Right forelimb (tissue), 1 donor: ENCODE measurements around the gene CHMP6.

Experiments
- DNase-seq: peaks from one replicate; pipeline ENCODE4 v3.0.0-alpha.2; 2018

The CHMP6 gene

DNA sequence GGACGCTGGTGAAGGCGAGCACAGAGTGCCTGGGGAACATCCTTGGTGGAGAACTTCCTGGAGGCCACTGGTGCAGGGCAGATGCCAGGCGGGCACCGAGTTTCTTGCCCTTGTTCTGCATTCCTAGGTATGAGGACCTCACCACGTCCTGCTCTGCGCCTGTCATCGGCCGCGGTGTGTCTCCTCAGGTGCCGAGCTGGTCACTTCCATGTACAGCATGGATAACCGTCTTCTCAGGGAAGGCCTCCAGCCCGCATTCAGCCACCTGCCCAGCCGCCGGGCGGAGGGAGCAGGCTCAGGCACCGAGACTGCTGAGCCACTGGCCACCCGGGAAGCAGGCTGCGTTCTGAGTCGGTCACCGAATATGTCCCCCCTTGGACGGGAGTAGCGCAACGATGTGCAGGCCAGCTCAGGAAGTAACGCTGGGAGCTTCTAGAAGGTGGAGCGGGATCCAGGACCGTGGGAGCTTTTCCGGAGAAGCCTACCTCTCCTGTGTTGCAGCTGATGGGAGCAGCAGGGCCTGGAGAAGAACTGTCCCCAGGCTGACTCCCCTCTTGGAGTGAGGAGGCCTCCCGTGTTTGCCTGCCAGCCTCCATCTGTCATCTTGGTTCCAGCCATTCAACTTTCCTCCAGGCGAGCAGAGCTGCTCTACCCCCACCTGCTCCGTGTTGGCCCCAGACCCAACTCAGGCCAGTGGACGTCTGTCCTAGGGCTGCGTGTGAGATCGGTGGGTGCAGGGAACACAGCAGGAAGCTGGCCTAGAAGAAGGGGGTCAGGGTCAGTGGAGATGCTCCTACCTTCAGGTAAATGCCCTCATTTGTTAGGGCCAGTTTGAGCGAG, 41.2 kb downstream of the CHMP6 start:
- DNase-seq = no peak

DNA sequence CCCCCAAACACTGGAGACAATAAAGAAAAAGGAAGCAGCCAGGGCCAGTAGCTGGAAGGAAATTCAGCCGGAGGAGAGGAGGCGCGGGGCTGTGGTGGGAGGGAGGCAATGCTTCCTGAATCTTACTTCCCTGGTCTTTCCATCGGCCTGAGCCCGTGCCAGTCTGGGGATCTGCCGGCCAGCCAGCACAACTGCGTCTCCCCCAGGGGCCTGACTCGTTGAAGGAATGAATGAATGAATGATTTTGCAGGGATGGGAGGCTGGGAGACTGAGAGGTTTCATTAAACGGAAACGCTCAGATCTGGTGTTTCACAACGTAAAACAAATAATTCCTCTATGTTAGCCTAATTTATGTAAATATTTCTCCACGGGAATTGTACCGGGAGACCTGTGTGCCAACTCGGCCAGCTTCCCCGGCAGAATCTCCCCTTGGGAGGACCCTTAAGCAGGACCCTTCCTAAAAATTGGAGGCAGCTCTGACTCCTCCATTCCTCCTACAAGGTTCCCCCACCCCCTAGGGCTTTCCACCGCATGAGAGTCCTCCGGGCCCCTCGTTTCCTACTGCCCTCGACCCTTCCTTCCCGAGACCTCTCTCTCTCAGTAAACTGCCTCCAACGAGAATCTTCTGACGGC, 42.0 kb downstream of the CHMP6 start:
- DNase-seq = no peak

DNA sequence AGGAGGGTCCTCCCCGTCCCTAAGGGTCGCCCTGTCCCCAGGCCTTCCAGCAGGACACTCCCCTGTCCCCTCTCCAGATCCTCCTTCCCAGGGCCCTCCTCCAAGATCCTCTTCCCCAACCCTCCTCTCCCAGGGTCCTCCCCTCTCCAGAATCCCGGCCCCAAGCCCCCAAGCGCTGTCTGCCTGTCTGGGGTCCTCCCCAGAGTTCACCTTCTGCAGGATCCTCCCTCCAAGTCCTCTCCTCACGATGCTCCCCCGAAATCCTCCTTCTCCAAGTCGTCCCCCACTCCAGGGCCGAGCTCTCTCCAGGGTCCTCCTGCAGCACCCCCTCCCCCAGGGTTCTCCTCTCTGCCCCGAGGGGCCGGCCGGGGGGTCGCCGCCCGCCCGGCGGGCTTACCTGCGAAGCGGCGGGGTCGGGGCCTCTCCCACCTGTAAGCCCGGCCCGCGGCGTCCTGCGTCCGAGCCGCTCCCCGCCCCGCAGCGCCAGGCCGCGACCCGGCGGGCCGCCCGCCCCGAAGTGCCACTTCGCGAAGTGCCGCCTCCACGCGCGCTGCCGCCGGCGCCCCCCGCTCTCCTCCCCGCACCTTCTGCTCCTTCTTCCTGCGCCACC, 42.6 kb downstream of the CHMP6 start:
- no peak for DNase-seq

DNA sequence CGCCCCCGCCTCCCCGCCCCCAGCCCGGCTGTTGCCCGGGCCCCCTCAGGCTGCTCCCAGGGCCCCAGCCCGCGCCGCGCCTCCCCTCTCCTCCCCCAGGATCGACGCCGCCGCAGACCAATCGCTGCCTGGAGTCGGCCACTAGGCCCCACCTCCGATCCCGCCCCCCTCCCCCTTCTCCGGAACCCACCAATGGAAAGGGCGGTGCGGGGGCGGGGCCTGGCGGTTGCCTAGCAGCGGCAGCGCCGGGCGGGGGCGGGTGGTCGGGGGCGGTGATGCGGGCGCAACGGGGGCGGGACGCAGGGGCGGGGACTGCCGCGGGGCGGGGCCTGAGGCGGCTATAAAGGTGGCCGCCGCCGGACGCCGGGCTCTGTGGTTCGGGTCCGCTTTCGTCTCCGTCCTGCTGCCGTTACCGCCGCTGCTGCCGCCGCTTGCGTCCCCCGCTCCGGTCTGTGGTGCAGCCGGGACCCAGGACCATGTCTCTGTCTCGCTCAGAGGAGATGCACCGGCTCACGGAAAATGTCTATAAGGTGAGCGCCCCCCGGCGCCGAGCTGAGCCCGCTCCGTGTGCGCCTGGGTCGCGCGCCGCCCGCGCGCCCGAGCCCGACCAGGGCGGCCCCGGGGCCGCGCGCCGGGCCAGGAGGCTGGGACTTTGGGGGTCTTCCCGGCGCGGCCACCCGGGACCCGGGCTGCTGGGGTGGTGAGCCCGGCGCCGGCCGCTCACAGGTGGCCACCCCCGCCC, 43.3 kb downstream of the CHMP6 start, which contains the start of gene BAIAP2:
Gene BAIAP2 (plus strand): TSS at position 373 of the 742 bp plus-strand sequence. CDS start 104 bp downstream, at position 477.
- peak; percentile 100 for DNase-seq

DNA sequence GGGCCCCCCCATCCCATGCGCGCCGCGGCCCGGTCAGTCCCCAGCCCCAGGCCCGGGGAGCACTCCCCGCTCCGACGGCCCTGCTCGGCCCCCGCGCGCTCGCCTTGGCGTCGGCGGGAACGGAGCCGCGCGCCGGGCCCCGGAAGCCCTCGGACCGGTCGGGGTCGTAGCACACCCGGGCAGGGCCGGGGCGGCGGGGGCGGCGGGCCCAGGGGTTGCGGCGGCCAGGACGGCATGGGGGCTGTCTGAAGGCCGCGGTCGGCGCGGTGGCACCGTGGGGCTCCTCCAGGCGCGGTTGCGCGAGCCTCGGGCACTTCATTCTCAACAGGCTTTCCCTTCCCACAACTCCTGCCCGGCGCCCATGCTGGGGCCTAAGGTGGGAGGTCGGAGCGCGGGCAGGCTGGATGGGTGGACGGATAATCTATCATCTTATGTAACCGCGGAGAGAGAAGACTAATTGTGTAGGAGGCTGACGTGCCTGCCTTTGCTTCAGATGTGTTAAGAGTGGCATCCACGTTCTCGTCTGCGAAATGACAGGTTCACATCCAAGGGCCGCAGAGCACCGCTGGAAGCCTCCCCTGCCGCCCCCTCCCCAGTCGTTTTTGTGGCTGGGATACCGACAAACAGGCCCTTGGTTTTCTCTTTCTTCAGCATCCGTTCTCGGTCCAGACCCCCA, 44.0 kb downstream of the CHMP6 start:
- DNase-seq = peak; percentile 64

DNA sequence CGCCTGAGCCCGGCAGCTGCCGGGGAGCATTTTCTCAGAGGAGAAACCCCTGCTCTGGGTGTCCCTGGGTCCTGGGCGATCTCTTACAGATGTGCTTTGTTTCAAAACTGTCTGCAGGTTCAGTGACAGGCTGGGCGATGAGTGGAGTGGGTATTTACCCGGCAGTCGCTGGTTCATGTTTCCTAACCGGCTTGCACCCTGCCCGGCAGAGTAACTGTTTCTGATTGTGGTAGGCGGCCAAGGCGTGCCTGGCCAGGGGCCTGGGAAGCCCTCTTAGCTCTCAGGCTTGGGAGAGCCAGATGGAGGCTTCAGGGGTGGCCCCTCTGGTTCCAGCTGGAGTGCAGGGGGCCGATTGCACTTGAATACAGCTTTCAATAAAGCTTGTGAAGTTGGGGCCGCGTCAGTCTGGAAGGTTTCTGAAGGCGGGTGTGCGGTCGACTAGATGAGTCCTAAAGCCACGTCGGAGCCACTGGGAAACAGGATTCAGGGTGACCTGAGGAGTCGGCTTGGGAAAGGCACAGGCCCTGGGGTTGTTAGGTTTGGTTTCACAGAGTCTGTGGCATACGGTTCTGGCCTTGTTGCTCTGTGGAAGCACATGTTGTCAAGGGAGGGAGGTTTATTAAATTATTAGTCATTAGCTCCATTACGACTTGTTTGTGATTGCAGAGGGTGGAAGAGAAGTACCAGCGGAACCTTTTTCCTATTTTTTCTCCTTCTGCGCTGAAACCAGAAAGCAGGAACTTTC, 44.7 kb downstream of the CHMP6 start:
- peak; percentile 66 for DNase-seq

DNA sequence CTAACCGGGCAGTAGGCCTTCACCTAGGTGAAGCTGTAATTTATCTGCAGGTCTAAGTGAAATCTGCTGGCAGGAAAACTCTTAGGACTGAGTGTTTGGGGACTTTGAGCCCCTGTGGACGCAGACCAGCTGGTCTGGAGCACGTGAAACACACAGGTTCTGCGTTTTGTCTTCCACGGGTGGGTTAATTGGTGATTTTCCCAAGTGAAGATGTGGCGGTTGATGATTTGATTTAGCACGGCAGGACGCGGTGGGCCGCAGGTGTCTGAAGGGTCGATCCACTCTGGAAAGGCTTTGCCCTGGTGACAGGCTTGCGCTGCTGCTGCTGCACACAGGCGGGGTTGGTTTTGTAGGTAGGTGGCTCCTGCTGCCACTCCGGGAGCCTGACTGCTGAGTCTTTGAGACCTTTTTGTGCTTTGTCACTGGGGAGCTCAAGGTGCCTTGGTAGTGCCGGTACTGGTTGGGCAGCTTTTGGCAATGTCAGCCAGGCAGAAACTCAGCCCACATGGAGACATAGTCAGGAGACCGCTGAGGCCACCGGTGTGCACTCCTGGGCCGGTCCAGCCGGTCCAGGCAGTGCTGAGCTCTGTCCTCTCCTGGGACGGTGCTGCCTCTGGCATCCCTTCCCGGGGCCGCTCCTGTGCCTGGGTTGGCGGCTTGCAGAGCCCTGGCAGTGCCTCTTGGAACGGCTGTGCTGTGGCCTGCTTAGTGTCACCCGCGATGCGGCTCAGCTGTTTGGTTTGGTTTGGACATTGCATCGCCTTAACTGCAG, 45.6 kb downstream of the CHMP6 start:
- no peak for DNase-seq

DNA sequence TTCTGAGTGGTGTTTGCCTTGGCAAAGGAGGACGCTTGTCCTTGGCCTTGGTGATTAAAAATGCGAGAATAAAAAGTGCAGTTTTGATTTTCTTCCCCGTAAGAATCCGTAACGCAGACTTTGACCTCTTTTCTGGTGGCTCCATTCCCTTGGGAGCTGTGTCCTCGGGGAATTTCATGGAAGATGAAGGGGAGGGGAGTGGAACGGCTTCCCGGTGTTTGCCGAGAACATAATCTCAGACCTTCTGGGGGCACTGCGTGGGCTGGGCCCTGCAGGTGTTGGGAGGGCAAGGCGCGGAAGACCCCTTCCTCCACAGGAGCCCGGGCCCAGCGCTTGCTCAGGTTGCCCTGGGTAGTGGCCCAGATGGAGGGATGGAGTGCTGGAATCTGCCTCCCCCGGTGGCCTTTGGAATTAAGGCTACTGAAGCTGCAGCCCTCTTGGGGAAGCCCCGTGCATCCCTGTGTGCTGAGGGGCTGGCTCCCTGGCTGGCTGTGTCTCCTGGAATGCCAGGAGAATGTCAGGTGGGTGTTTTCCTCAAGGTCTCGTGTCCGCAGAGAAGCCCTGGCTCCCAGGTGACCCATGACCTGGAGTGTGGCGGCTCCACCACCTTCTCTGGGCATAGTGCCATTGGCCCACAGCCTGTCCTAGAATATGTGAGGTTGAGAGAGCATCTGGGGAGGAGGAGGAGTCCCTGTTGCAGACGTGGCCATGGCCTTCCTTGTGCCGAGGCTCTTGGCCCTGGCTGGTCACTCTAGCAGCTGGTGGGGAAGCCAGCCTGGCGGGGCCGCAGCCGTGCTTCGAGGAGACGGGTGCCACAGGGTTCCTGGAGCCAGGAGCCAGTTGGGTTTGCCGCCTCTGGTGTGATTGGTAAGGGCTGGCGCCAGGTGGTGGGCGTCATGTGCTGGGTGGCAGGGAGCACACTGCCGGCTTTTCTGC, 46.4 kb downstream of the CHMP6 start:
- no peak for DNase-seq

DNA sequence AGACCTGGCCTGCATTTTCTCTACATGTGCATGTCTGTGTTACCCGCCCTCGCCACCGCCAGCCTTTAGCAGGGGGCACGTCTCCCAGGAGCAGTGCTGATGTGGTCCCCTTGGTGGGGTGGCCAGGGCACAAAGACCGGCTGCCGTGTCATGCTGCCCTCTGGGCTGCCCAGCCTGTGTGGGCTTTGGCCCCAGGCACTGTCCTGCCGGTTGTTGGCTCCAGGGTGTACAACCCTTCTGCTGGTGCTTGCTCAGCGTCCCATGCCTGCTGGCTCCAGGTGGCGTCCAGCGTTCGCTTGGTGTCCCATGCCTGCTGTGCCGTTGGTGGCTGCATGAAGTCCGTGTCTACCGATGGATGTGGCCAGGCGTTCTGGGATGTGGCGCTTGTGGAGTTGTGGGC, 47.5 kb downstream of the CHMP6 start:
- no peak for DNase-seq

DNA sequence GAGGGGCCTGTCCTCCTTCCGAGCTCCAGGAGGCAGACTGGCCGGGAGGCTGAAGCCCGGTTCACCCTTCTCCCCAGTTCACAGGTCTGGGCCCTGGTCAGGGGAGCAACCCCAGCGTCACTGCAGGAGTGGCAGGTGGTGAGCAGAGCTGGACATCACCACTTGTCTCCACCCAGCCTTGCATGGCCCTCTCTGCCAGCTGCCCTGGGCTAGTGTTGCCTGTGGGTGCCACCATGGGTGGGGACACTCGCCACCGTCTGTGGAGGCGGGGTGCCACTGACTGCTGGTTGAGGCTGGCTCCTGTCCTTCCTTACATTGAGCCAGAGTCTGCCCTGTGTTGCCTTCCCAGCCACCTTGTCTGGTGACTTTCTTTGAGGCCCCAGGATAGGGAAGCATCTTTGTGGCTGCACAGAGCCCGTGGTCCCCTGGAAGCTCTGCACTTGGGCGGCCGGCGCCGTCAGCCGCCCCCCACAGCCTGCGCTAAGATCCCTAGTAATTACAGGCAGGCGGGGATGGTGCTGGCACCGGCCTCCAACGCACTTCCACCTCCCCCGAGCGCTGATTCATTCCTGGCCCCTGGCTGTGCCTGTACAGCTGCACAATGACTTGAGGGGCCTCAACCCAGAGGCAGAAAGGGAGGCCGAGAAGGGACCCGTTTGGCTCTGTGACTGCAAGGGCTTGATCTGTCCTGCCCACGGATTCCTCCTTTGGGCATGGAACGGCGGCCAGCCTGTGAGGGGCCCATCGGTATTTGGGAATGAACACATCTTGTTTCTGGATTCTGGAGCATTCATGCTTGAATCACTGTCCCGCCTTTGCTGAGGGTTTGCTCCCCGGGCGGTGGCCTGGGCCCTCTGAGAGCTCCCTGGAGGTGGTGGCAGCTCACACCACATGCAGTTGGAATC, 48.5 kb downstream of the CHMP6 start:
- DNase-seq = peak; percentile 62

DNA sequence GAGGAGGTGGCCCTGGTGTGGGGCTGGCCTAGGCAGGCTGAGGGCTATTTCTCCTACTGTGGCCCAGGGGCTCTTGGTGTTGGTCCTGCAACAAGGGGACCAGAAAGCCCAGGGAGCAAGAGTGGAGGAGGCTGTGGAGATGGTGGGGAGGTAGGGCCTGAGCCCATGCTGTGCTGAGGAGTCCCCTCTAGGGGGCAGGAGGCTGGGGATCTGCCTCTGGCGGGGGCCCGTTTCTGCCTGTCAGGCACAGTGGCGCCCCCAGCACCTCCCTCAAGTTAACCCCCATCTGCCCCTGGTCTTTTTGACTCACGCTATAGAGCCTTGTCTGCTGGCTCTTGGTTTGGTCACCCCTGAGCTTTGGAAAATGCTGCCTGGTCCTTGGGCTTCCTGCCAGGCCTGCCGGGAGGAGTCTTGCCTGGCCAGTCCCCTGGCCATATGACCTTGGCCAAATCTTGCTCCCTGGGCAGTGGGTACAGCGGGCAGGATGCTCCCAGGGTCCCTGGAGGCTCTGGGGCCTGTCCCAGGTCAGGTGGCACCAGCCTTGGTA, 49.2 kb downstream of the CHMP6 start:
- DNase-seq = no peak

DNA sequence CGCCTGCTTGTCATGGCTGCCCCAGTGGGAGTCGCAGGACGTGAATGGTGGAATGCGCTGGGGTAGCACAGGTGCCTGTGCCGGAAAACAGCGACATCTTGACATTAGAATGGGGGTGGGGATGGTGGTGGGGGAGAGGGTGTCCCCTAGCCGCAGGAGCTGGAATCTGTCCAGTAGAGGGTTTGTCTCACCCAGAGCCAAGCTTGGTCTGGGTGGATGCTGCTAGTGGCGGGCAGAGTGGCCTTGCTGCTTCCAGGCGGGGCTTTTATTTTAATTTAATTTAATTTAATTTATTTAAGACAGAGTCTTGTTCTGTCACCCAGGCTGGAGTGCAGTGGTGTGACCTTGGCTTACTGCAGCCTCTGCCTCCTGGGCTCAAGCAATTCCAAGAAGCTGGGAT, 51.0 kb downstream of the CHMP6 start:
- no peak for DNase-seq

DNA sequence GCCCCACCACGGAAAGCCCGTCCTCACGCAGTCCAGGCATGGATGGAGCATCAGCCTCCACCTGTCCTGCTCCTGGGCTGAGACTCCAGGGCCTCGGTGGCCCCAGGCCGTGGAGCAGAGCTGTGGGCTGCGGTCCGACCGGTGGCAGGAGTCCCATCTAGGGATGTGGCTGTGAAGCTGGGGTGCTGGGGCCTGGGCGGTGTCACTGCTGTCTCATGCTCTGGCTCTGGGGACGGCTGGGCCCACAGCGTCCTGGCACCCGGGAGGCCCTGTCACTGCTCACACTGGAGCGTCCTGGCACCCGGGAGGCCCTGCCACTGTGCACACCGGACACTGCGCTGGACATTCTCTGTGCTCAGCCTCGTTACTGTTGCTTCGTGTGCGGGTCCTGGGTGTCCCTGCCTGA, 51.7 kb downstream of the CHMP6 start:
- no peak for DNase-seq

DNA sequence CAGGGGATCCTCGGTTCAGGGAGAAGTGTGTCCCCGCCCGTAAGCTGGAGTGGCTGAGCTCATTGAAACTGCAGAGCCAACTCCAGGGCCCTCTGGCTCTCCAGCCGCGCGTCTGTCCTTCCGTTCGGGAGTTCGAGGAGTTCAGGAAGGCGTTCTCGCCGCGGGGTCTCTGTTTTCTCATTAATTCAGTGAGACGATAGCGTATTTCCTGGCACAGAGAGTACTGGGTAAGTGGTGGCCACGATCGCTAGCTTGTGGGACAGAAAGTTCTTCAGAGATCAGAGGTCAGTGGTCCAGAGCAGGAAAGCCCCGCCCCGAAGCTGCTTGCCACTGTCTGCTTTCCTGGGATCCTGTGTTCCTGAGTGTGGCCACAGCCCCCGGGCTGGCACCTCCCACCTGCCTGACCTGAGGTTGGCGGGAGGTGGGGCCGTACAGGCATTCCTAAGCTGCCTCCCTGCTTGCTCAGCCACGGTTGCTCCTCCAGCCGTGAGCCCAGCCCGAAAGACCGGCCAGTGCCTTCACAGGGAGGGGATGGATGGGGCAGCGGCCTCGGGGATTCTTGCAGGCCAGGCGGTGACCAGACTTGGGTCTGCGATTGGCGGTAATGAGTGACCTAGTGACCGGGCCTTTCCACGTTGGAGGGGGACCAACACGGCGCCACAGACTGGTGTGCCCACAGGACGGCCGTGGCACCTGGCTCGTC, 52.2 kb downstream of the CHMP6 start:
- no peak for DNase-seq

DNA sequence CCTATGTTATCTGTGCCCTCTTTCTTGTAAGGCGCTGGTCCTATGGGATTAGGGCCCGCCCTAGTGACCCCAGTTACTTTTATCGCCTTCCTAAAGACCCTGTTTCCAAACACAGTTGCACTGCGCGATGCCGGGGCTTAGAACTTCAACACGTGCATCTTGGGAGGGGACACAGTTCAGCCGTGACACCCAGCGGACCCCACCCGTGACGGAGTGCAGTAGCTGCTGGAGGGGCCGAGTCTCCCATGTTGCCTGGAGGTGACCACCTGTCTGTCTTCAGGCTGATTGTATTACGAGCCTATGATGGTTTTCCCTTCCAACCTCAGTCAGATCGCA, 52.8 kb downstream of the CHMP6 start:
- no peak for DNase-seq

DNA sequence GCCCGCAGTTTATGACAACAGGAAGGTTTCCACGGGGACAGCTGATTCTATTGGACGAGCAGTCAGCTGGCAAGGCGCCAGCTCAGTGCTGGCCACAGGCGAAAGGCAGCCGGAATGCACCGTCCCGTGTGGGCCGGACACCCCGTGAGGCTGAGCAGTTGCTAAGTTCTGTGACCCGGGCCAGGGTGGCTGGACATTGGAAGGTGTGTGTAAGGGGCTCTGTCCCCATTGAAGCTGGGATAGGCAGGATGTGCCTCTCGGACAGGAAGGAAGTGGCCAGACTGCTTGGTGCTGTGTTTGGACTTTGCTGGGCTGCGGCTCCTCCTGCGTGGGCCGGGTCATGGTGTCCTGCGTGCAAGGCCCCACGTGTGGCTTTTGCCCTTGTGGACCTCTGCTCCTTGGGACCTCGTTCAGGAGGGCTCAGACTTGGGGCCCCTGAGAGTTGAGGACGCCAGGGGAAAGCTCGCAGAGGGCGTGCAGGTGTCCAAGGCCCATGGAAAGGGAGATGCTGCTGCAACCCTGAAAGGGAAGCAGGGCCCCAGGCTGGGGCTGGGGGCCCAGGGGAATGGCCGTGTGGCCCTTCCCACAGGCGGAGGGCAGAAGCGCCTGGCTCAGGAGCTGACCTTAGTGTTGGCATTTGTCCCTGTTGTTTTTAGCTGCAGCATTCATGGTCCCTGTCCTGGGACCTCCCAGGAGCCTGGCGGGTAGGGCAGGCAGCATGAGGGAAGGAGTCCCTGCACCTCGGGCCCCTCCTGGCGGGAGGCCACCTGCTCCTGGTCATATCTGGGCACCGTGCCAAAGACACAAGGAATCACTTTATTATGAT, 53.3 kb downstream of the CHMP6 start:
- DNase-seq = peak; percentile 81

DNA sequence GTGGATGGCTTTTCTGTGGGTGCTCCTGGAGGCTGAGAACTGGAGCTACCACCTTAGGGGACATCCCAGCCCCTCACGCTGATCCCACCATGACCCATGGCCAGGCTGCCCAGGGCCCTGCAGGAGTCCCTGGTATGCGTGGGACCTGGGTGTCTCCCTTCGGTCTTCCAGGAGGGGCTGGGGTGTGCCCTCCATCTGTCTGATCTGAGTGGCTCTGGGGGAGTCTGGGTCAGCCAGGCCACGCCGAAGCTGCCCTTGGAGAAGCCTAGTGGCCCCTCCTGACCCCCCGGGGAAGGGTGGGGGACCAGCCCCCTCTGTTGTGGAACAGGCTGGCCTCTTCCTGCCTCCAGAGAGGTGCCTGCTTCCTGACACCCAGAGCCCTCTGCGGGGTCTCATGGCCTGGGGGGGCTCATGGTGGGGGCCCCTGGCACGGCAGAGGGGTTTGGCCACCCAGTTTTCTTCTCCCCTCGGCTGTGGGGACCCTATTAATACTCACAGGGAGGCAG, 54.0 kb downstream of the CHMP6 start:
- DNase-seq = no peak
